H1 (cell line): ENCODE results near the gene TRNP1. TPM values are rescaled to one million over a fixed set of nuclear protein-coding genes. Genes with fewer than 3 reads are reported as not detected.

Experiments used
- ASH2L ChIP-seq: fragments of 200-600, 300-600 bp; sonication (generic); IDR thresholded peaks from one replicate; pipeline ENCODE4 v1.7.1; 2017; ENCODE audit warnings: low read length
- BCL11A ChIP-seq, 2 experiments: IDR thresholded peaks; one replicate each; pipeline ENCODE4 v1.6.1; 2011; ENCODE audit warnings: low read depth in 2 of 2, low read length in 2 of 2, mild to moderate bottlenecking in 2 of 2
- CTCF ChIP-seq, 3 experiments: IDR thresholded peaks; 1 replicate in 2 of 3; 2 replicates in 1 of 3; pipeline versions ENCODE4 v1.5.1 to v1.6.1; 2011; ENCODE audit warnings: low read length in 3 of 3, mild to moderate bottlenecking in 3 of 3, inconsistent platforms in 2 of 3, low read depth in 1 of 3, moderate library complexity in 1 of 3; ENCODE audit not compliant: insufficient read depth in 1 of 3; ENCODE audit errors: control extremely low read depth in 1 of 3
- NRF1 ChIP-seq: IDR thresholded peaks from 2 replicates; pipeline ENCODE4 v1.6.1; 2011; ENCODE audit warnings: mild to moderate bottlenecking, low read depth, low read length, improper control_type of control experiment
- SUZ12 ChIP-seq: fragments of 200-600 bp; sonication (generic); IDR thresholded peaks from 2 replicates; pipeline ENCODE4 v1.6.1; 2012; ENCODE audit warnings: mild to moderate bottlenecking, inconsistent platforms, low read length, moderate library complexity, mixed read lengths
- polyA plus RNA-seq, 7 experiments: library from polyadenylated mRNA; depleted of rRNA in 3 of 7; stranded (reverse) in 5 of 7; unstranded in 2 of 7; fragments of >200 nt in 5 of 7; fragments of 200-250 nt in 2 of 7; gene quantifications; 1 replicate in 5 of 7; 2 replicates in 1 of 7; 4 replicates in 1 of 7; pipeline versions ENCODE4 v1.2.1 to v1.2.3, GENCODE V29; 2011 to 2013; ENCODE audit warnings: missing spikeins in 2 of 7, mixed read lengths in 2 of 7
- total RNA-seq: library from RNA; stranded (reverse); fragmentation: NEBNext Ultra II Directional; extraction: Animal tissue kit (Norgen Biotek cat#: 25700); gene quantifications from 2 replicates; pipeline ENCODE4 v1.2.1, GENCODE V29; 2021
- TF ChIP-seq, protein P1 (sequence below): IDR thresholded peaks from 2 replicates; pipeline ENCODE4 v1.6.1; 2012; ENCODE audit warnings: inconsistent platforms

Gene TRNP1
- total and polyA plus RNA-seq, 2 of the 8 experiments (the other 6 are each of a cell fraction or from before 2014, with no cell fraction given), result 51.7 to 102 TPM

- TF ChIP-seq CTCF (IDR thresholded peaks at IDR 0.05; ENCODE audit: control extremely low read depth in 1 of 3, insufficient read depth in 1 of 3, low read depth in 1 of 3, low read length in 3 of 3), result no peak
- no peak for TF ChIP-seq BCL11A (IDR thresholded peaks at IDR 0.05; ENCODE audit: low read depth in 2 of 2, low read length in 2 of 2)
- no peak for TF ChIP-seq ASH2L
- TF ChIP-seq NRF1, result no peak
- TF ChIP-seq, protein P1, sequence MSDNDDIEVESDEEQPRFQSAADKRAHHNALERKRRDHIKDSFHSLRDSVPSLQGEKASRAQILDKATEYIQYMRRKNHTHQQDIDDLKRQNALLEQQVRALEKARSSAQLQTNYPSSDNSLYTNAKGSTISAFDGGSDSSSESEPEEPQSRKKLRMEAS, result no peak
- TF ChIP-seq SUZ12, result no peak
- TF ChIP-seq, all 59 proteins: peak for 0
These were observed 44.0 kb downstream of the TRNP1 start (continued) for GRCh38 chr1:27037518-27037917.
